WTC11 (cell line): ENCODE measurements around the gene TANGO6. TPM values are rescaled to one million over a fixed set of nuclear protein-coding genes. Genes with fewer than 3 reads are reported as not detected.

ENCODE experiments used
- ATAC-seq: fragments of 200-7000 bp; cut with Tn5 transposase; 2 replicates; pipeline ENCODE4 v1.10.0; 2021; ENCODE audit warnings: mild to moderate bottlenecking, moderate library complexity
- CTCF ChIA-PET: fragments of 300-600 bp; sonication (Branson Sonifier 250); formaldehyde crosslinking; loops from one replicate; lab custom pipeline; 2021; ENCODE audit warnings: antibody characterized with exemption; lab: Charles Lee
- POLR2A ChIA-PET: fragments of 350-600 bp; sonication (Branson Sonifier 250); formaldehyde crosslinking; loops from one replicate; lab custom pipeline; 2021; ENCODE audit warnings: antibody characterized with exemption; lab: Charles Lee
- DNase-seq: peaks from one replicate; pipeline ENCODE4 v3.0.0; 2021; ENCODE audit warnings: low spot score
- H3K27ac Mint-ChIP-seq: 2 replicates; pipeline ENCODE4 v1.8.0; 2021; ENCODE audit warnings: mixed read lengths
- H3K27me3 Mint-ChIP-seq: 2 replicates; pipeline ENCODE4 v1.8.0; 2021; ENCODE audit warnings: low read depth, mild to moderate bottlenecking, moderate library complexity, mixed read lengths
- H3K36me3 Mint-ChIP-seq: 2 replicates; pipeline ENCODE4 v1.8.0; 2021; ENCODE audit warnings: mixed read lengths
- H3K4me1 Mint-ChIP-seq: 2 replicates; pipeline ENCODE4 v1.8.0; 2022; ENCODE audit warnings: mixed read lengths
- H3K4me3 Mint-ChIP-seq: 2 replicates; pipeline ENCODE4 v1.8.0; 2021; ENCODE audit warnings: mild to moderate bottlenecking, moderate library complexity, mixed read lengths
- H3K9me3 Mint-ChIP-seq: 2 replicates; pipeline ENCODE4 v1.8.0; 2021; ENCODE audit warnings: mixed read lengths
- ATF1 ChIP-seq: sonication (generic); formaldehyde crosslinking; IDR thresholded peaks from 2 replicates; pipeline ENCODE4 v1.8.1; 2023; ENCODE audit warnings: mild to moderate bottlenecking, moderate library complexity, missing genetic modification reagents
- CBFB ChIP-seq: sonication (generic); formaldehyde crosslinking; IDR thresholded peaks from 2 replicates; pipeline ENCODE4 v1.8.1; 2022; ENCODE audit warnings: mild to moderate bottlenecking, low read depth, missing genetic modification reagents
- E2F4 ChIP-seq: sonication (generic); formaldehyde crosslinking; IDR thresholded peaks from 2 replicates; pipeline ENCODE4 v1.8.1; 2022; ENCODE audit warnings: low read depth, mild to moderate bottlenecking, moderate library complexity, missing genetic modification reagents, borderline replicate concordance
- E2F5 ChIP-seq: sonication (generic); formaldehyde crosslinking; IDR thresholded peaks from 2 replicates; pipeline ENCODE4 v1.8.1; 2022; ENCODE audit warnings: mild to moderate bottlenecking, moderate library complexity, missing genetic modification reagents
- FOXK1 ChIP-seq: sonication (generic); formaldehyde crosslinking; IDR thresholded peaks from 2 replicates; pipeline ENCODE4 v1.8.0; 2022; ENCODE audit warnings: mild to moderate bottlenecking, moderate library complexity, missing genetic modification reagents
- GRHL2 ChIP-seq: fragments of 250-450 bp; sonication (Bioruptor Pico); IDR thresholded peaks from 2 replicates; pipeline ENCODE4 v1.8.0; 2022; ENCODE audit warnings: mild to moderate bottlenecking, moderate library complexity; ENCODE audit not compliant: insufficient replicate concordance, severe bottlenecking
- KAT7 ChIP-seq: sonication (generic); formaldehyde crosslinking; IDR thresholded peaks from 2 replicates; pipeline ENCODE4 v1.8.1; 2023; ENCODE audit warnings: missing genetic modification reagents, mild to moderate bottlenecking, borderline replicate concordance
- NFE2L1 ChIP-seq: sonication (generic); formaldehyde crosslinking; IDR thresholded peaks from 2 replicates; pipeline ENCODE4 v1.8.1; 2023; ENCODE audit warnings: missing genetic modification reagents
- NR1H2 ChIP-seq: sonication (generic); formaldehyde crosslinking; IDR thresholded peaks from 2 replicates; pipeline ENCODE4 v1.9.0; 2021; ENCODE audit warnings: mild to moderate bottlenecking, moderate library complexity, missing genetic modification reagents
- NR3C1 ChIP-seq: sonication (generic); formaldehyde crosslinking; conservative IDR thresholded peaks from 2 replicates; pipeline ENCODE4 v1.8.1; 2023; ENCODE audit warnings: low read depth, mild to moderate bottlenecking, missing genetic modification reagents
- OVOL2 ChIP-seq: fragments of 250-450 bp; sonication (Bioruptor Pico); IDR thresholded peaks from 2 replicates; pipeline ENCODE4 v1.9.0; 2021; ENCODE audit warnings: mild to moderate bottlenecking, borderline replicate concordance
- TEAD1 ChIP-seq: sonication (generic); formaldehyde crosslinking; IDR thresholded peaks from 2 replicates; pipeline ENCODE4 v1.8.0; 2022; ENCODE audit warnings: mild to moderate bottlenecking, missing genetic modification reagents
- TEAD4 ChIP-seq: sonication (generic); formaldehyde crosslinking; IDR thresholded peaks from 2 replicates; pipeline ENCODE4 v1.8.0; 2022; ENCODE audit warnings: mild to moderate bottlenecking, missing genetic modification reagents
- ZNF138 ChIP-seq: sonication (generic); formaldehyde crosslinking; conservative IDR thresholded peaks from 2 replicates; pipeline ENCODE4 v1.8.1; 2022; ENCODE audit warnings: mild to moderate bottlenecking, moderate library complexity, missing genetic modification reagents
- ZNF219 ChIP-seq: sonication (generic); formaldehyde crosslinking; IDR thresholded peaks from 2 replicates; pipeline ENCODE4 v1.8.0; 2023; ENCODE audit warnings: missing genetic modification reagents, mild to moderate bottlenecking, borderline replicate concordance
- ZNF396 ChIP-seq: fragments of 250-450 bp; sonication (Bioruptor Pico); IDR thresholded peaks from 2 replicates; pipeline ENCODE4 v1.8.0; 2021; ENCODE audit warnings: mild to moderate bottlenecking, moderate library complexity, borderline replicate concordance
- ZNF416 ChIP-seq: fragments of 250-450 bp; sonication (Bioruptor Pico); IDR thresholded peaks from 2 replicates; pipeline ENCODE4 v1.9.0; 2021; ENCODE audit warnings: mild to moderate bottlenecking, inconsistent platforms
- ZNF671 ChIP-seq: fragments of 250-450 bp; sonication (Bioruptor Pico); IDR thresholded peaks from 2 replicates; pipeline ENCODE4 v1.8.0; 2021; ENCODE audit warnings: mild to moderate bottlenecking
- total RNA-seq: library from RNA; stranded (reverse); gene quantifications from 3 replicates; pipeline ENCODE4 v1.2.3, GENCODE V29; 2021
- TF ChIP-seq, protein P1 (sequence below): sonication (generic); formaldehyde crosslinking; conservative IDR thresholded peaks from 2 replicates; pipeline ENCODE4 v1.8.1; 2023; ENCODE audit warnings: mild to moderate bottlenecking, low read depth, missing genetic modification reagents, moderate library complexity
- TF ChIP-seq, protein P2 (sequence below): sonication (generic); formaldehyde crosslinking; IDR thresholded peaks from 2 replicates; pipeline ENCODE4 v1.8.1; 2023; ENCODE audit warnings: mild to moderate bottlenecking, missing genetic modification reagents, moderate library complexity
- TF ChIP-seq, protein P3 (sequence below): sonication (generic); formaldehyde crosslinking; IDR thresholded peaks from 2 replicates; pipeline ENCODE4 v1.8.0; 2022; ENCODE audit warnings: mild to moderate bottlenecking, missing genetic modification reagents
- TF ChIP-seq, protein P4 (sequence below): sonication (generic); formaldehyde crosslinking; IDR thresholded peaks from 2 replicates; pipeline ENCODE4 v1.8.1; 2023; ENCODE audit warnings: mild to moderate bottlenecking, missing genetic modification reagents, borderline replicate concordance

The TANGO6 gene
- total RNA-seq, 1 experiment from 2014 or later: 15.6 TPM

GRCh38 chr16:69005641-69006355 lies 162.5 kb downstream of the TANGO6 start (continued):
- TF ChIP-seq, protein P1, sequence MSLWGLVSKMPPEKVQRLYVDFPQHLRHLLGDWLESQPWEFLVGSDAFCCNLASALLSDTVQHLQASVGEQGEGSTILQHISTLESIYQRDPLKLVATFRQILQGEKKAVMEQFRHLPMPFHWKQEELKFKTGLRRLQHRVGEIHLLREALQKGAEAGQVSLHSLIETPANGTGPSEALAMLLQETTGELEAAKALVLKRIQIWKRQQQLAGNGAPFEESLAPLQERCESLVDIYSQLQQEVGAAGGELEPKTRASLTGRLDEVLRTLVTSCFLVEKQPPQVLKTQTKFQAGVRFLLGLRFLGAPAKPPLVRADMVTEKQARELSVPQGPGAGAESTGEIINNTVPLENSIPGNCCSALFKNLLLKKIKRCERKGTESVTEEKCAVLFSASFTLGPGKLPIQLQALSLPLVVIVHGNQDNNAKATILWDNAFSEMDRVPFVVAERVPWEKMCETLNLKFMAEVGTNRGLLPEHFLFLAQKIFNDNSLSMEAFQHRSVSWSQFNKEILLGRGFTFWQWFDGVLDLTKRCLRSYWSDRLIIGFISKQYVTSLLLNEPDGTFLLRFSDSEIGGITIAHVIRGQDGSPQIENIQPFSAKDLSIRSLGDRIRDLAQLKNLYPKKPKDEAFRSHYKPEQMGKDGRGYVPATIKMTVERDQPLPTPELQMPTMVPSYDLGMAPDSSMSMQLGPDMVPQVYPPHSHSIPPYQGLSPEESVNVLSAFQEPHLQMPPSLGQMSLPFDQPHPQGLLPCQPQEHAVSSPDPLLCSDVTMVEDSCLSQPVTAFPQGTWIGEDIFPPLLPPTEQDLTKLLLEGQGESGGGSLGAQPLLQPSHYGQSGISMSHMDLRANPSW (CRISPR knock-in tag): no peak
- TF ChIP-seq ZNF416: no peak
- TF ChIP-seq ZNF219: no peak
- no peak for TF ChIP-seq TEAD4 (CRISPR knock-in tag)
- TF ChIP-seq NR3C1 (CRISPR knock-in tag): no peak
- no peak for TF ChIP-seq E2F5 (CRISPR knock-in tag)
- TF ChIP-seq OVOL2 (CRISPR knock-in tag): no peak
- no peak for TF ChIP-seq E2F4
- TF ChIP-seq, protein P2, sequence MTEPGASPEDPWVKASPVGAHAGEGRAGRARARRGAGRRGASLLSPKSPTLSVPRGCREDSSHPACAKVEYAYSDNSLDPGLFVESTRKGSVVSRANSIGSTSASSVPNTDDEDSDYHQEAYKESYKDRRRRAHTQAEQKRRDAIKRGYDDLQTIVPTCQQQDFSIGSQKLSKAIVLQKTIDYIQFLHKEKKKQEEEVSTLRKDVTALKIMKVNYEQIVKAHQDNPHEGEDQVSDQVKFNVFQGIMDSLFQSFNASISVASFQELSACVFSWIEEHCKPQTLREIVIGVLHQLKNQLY (CRISPR knock-in tag): no peak
- TF ChIP-seq TEAD1 (CRISPR knock-in tag): no peak
- no peak for TF ChIP-seq ZNF671

GRCh38 chr16:69012906-69013305 lies 169.6 kb downstream of the TANGO6 start:
- H3K4me3 Mint-ChIP-seq: no peak overlapping the region
- CTCF ChIA-PET: no interaction called here
- POLR2A ChIA-PET: no interaction called here
- H3K4me1 Mint-ChIP-seq: peaks cover 26% of the 10 kb centered on the region
- peak overlapping the region; percentile 7; the same call in 1 of the 2 replicates for H3K27ac Mint-ChIP-seq
- ATAC-seq (no peak), DNase-seq (no peak)
- H3K27me3 Mint-ChIP-seq: no peaks in the 10 kb centered on the region
- H3K36me3 Mint-ChIP-seq: peaks cover 4% of the 10 kb centered on the region; the same call in 1 of the 2 replicates
- TF ChIP-seq NFE2L1 (CRISPR knock-in tag): no peak
- H3K9me3 Mint-ChIP-seq: peaks cover 5% of the 10 kb centered on the region; the same call in 1 of the 2 replicates

- DNase-seq (no peak), ATAC-seq (no peak)
- POLR2A ChIA-PET: no interaction called here
- no peak overlapping the region for H3K27ac Mint-ChIP-seq
- H3K4me1 Mint-ChIP-seq: peaks cover 26% of the 10 kb centered on the region
- peaks cover 5% of the 10 kb centered on the region; the same call in 1 of the 2 replicates for H3K9me3 Mint-ChIP-seq
- CTCF ChIA-PET: interaction anchor here (0.9 kb wide), 1 partner anchor 23 kb away, joined by 5 read pairs; no protein-coding TSS in a partner anchor
- H3K36me3 Mint-ChIP-seq: peaks cover 4% of the 10 kb centered on the region; the same call in 1 of the 2 replicates
- H3K27me3 Mint-ChIP-seq: no peaks in the 10 kb centered on the region
- no peak overlapping the region for H3K4me3 Mint-ChIP-seq
- TF ChIP-seq, protein P3, sequence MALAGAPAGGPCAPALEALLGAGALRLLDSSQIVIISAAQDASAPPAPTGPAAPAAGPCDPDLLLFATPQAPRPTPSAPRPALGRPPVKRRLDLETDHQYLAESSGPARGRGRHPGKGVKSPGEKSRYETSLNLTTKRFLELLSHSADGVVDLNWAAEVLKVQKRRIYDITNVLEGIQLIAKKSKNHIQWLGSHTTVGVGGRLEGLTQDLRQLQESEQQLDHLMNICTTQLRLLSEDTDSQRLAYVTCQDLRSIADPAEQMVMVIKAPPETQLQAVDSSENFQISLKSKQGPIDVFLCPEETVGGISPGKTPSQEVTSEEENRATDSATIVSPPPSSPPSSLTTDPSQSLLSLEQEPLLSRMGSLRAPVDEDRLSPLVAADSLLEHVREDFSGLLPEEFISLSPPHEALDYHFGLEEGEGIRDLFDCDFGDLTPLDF: no peak
- TF ChIP-seq, protein P2 (CRISPR knock-in tag): no peak
- TF ChIP-seq KAT7 (CRISPR knock-in tag): no peak
- no peak for TF ChIP-seq NR1H2 (CRISPR knock-in tag)
- no peak for TF ChIP-seq ATF1
- TF ChIP-seq, protein P4, sequence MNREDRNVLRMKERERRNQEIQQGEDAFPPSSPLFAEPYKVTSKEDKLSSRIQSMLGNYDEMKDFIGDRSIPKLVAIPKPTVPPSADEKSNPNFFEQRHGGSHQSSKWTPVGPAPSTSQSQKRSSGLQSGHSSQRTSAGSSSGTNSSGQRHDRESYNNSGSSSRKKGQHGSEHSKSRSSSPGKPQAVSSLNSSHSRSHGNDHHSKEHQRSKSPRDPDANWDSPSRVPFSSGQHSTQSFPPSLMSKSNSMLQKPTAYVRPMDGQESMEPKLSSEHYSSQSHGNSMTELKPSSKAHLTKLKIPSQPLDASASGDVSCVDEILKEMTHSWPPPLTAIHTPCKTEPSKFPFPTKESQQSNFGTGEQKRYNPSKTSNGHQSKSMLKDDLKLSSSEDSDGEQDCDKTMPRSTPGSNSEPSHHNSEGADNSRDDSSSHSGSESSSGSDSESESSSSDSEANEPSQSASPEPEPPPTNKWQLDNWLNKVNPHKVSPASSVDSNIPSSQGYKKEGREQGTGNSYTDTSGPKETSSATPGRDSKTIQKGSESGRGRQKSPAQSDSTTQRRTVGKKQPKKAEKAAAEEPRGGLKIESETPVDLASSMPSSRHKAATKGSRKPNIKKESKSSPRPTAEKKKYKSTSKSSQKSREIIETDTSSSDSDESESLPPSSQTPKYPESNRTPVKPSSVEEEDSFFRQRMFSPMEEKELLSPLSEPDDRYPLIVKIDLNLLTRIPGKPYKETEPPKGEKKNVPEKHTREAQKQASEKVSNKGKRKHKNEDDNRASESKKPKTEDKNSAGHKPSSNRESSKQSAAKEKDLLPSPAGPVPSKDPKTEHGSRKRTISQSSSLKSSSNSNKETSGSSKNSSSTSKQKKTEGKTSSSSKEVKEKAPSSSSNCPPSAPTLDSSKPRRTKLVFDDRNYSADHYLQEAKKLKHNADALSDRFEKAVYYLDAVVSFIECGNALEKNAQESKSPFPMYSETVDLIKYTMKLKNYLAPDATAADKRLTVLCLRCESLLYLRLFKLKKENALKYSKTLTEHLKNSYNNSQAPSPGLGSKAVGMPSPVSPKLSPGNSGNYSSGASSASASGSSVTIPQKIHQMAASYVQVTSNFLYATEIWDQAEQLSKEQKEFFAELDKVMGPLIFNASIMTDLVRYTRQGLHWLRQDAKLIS (CRISPR knock-in tag): no peak
- no peak for TF ChIP-seq FOXK1
- no peak for TF ChIP-seq ZNF138 (CRISPR knock-in tag)
- TF ChIP-seq ZNF396: no peak
- no peak for TF ChIP-seq CBFB (CRISPR knock-in tag)
- TF ChIP-seq GRHL2 (CRISPR knock-in tag): no peak
Observed at GRCh38 chr16:69013991-69014390, 170.7 kb downstream of the TANGO6 start.
